HepG2 (cell line): ENCODE results near the gene RNU2-63P. TPM values are rescaled to one million over a fixed set of nuclear protein-coding genes. Genes with fewer than 3 reads are reported as not detected.

Experiments
- CHCHD3 ChIP-seq: sonication (generic); formaldehyde crosslinking; IDR thresholded peaks from 2 replicates; pipeline ENCODE4 v1.8.0; 2022; ENCODE audit warnings: mild to moderate bottlenecking, missing genetic modification reagents, moderate library complexity
- ETS1 ChIP-seq: sonication (generic); formaldehyde crosslinking; IDR thresholded peaks from 2 replicates; pipeline ENCODE4 v1.4.0; 2020; ENCODE audit warnings: missing genetic modification reagents
- KLF12 ChIP-seq: sonication (generic); formaldehyde crosslinking; IDR thresholded peaks from 2 replicates; pipeline ENCODE4 v1.4.0; 2020; ENCODE audit warnings: missing genetic modification reagents, borderline replicate concordance
- LCORL ChIP-seq, 2 experiments: fragments of 450-650 bp in 1 of 2; sonication (generic) in 1 of 2; formaldehyde crosslinking in 1 of 2; IDR thresholded peaks; 2 replicates each; pipeline versions ENCODE4 v1.5.0 to v1.6.1; 2017 to 2020; ENCODE audit warnings: antibody characterized with exemption in 1 of 2, missing genetic modification reagents in 1 of 2
- NFE2L1 ChIP-seq: sonication (generic); formaldehyde crosslinking; IDR thresholded peaks from 2 replicates; pipeline ENCODE4 v1.4.0; 2020; ENCODE audit warnings: missing genetic modification reagents, mild to moderate bottlenecking, borderline replicate concordance
- PHB2 ChIP-seq: fragments of 450-650 bp; IDR thresholded peaks from 2 replicates; pipeline ENCODE4 v1.6.1; 2018; ENCODE audit not compliant: partially characterized antibody
- RARG ChIP-seq: sonication (generic); formaldehyde crosslinking; IDR thresholded peaks from 2 replicates; pipeline ENCODE4 v1.4.0; 2020; ENCODE audit warnings: low read depth, mild to moderate bottlenecking, missing genetic modification reagents
- SNAPC4 ChIP-seq: sonication (generic); formaldehyde crosslinking; IDR thresholded peaks from 2 replicates; pipeline ENCODE4 v1.4.0; 2020; ENCODE audit warnings: mild to moderate bottlenecking, missing genetic modification reagents
- SNRNP70 ChIP-seq: fragments of 200-400 bp; formaldehyde crosslinking; IDR thresholded peaks from 2 replicates; pipeline ENCODE4 v1.6.1; 2017; ENCODE audit warnings: mild to moderate bottlenecking, low read depth, low read length, moderate library complexity
- ZBTB4 ChIP-seq: sonication (generic); formaldehyde crosslinking; IDR thresholded peaks from 2 replicates; pipeline ENCODE4 v1.4.0; 2020; ENCODE audit warnings: missing genetic modification reagents, mild to moderate bottlenecking, borderline replicate concordance
- ZNF274 ChIP-seq: sonication (generic); formaldehyde crosslinking; IDR thresholded peaks from 2 replicates; pipeline ENCODE4 v1.5.1; 2020; ENCODE audit warnings: mild to moderate bottlenecking, missing genetic modification reagents
- ZNF362 ChIP-seq: sonication (generic); formaldehyde crosslinking; IDR thresholded peaks from 2 replicates; pipeline ENCODE4 v1.4.0; 2020; ENCODE audit warnings: missing genetic modification reagents, mild to moderate bottlenecking, borderline replicate concordance
- ZNF367 ChIP-seq: sonication (generic); formaldehyde crosslinking; IDR thresholded peaks from 2 replicates; pipeline ENCODE4 v1.4.0; 2020; ENCODE audit warnings: missing genetic modification reagents, borderline replicate concordance
- ZNF44 ChIP-seq: sonication (generic); formaldehyde crosslinking; IDR thresholded peaks from 2 replicates; pipeline ENCODE4 v1.5.1; 2020; ENCODE audit warnings: mild to moderate bottlenecking, missing genetic modification reagents
- ZNF773 ChIP-seq: sonication (generic); formaldehyde crosslinking; IDR thresholded peaks from 2 replicates; pipeline ENCODE4 v1.4.0; 2020; ENCODE audit warnings: missing genetic modification reagents, borderline replicate concordance
- ZNF780A ChIP-seq: sonication (generic); formaldehyde crosslinking; IDR thresholded peaks from 2 replicates; pipeline ENCODE4 v1.8.0; 2022; ENCODE audit warnings: mild to moderate bottlenecking, missing genetic modification reagents, moderate library complexity
- ZNF879 ChIP-seq: sonication (generic); formaldehyde crosslinking; IDR thresholded peaks from 2 replicates; pipeline ENCODE4 v1.8.1; 2023; ENCODE audit warnings: missing genetic modification reagents
- ZSCAN22 ChIP-seq: sonication (generic); formaldehyde crosslinking; IDR thresholded peaks from 2 replicates; pipeline ENCODE4 v1.4.0; 2020; ENCODE audit warnings: mild to moderate bottlenecking, missing genetic modification reagents
- polyA plus RNA-seq, 8 experiments: library from polyadenylated mRNA; depleted of rRNA in 3 of 8; stranded (reverse) in 7 of 8; unstranded in 1 of 8; fragments of >200 nt; fragmentation: Illumina TruSeq in 4 of 8; extraction: Trizol in 4 of 8; gene quantifications; 2 replicates each; pipeline versions ENCODE4 v1.2.1 to v1.2.3, GENCODE V29; 2011 to 2016; ENCODE audit warnings: low read depth in 4 of 8, missing spikeins in 1 of 8, mixed read lengths in 1 of 8; ENCODE audit not compliant: insufficient read depth in 1 of 8
- total RNA-seq, 5 experiments: library from RNA; depleted of rRNA; stranded (reverse); fragments of >200 nt; fragmentation: Illumina TruSeq; extraction: Trizol; gene quantifications; 2 replicates each; pipeline ENCODE4 v1.2.3, GENCODE V29; 2016; ENCODE audit warnings: low read depth in 1 of 5

Gene RNU2-63P
- total and polyA plus RNA-seq, 2 of the 13 experiments (the other 11 are each of a cell fraction or from before 2014, with no cell fraction given): 6.8 TPM; not detected in 1

- TF ChIP-seq ZBTB4 (CRISPR knock-in tag) (0 out of 2 replicates have a peak, but pooled peaks have one; percentile 54), ZNF773 (CRISPR knock-in tag) (peak; percentile 72; the same call in 1 of the 2 replicates), RARG (CRISPR knock-in tag) (no peak), LCORL (IDR thresholded peaks at IDR 0.05) (no peak), LCORL (CRISPR knock-in tag; IDR thresholded peaks at IDR 0.05) (peak; percentile 31; the same call in 1 of the 2 replicates), ZSCAN22 (CRISPR knock-in tag) (no peak; the same call in 1 of the 2 replicates), CHCHD3 (no peak), ZNF780A (CRISPR knock-in tag) (no peak; the same call in 1 of the 2 replicates), ZNF274 (CRISPR knock-in tag) (peak; percentile 95), SNAPC4 (CRISPR knock-in tag) (no peak; the same call in 1 of the 2 replicates), KLF12 (CRISPR knock-in tag) (peak; percentile 65; the same call in 1 of the 2 replicates), ETS1 (no peak), NFE2L1 (CRISPR knock-in tag) (no peak), ZNF362 (CRISPR knock-in tag) (peak; percentile 44; the same call in 1 of the 2 replicates), ZNF44 (peak; percentile 91), SNRNP70 (no peak), ZNF367 (CRISPR knock-in tag) (peak; percentile 64; the same call in 1 of the 2 replicates), PHB2 (no peak), ZNF879 (CRISPR knock-in tag) (no peak)
These were observed 39.2 kb upstream of the RNU2-63P start, which contains the start of gene KRCC1 (continued) for GRCh38 chr2:88055371-88056128.
